GM13977 (cell line): Measurements from ENCODE around the gene RCAN1.

ENCODE experiments used
- DNase-seq: peaks from one replicate; pipeline ENCODE4 v3.0.0; 2012; ENCODE audit warnings: low spot score
- CTCF ChIP-seq: IDR thresholded peaks from 2 replicates; pipeline ENCODE4 v1.5.1; 2012; ENCODE audit warnings: mild to moderate bottlenecking, control low read depth; ENCODE audit not compliant: insufficient read depth; ENCODE audit errors: extremely low read depth, missing control alignments
- in situ Hi-C: fragments of 300-500 bp; cut with MboI; formaldehyde crosslinking; loops from one replicate; pipeline ENCODE4 v1.12.0; 2022; ENCODE audit warnings: low sequenced_read_pairs, low pct_unique_long_range_greater_than_20kb, mixed read lengths, inconsistent platforms; ENCODE audit not compliant: unreplicated experiment

Gene RCAN1

DNA sequence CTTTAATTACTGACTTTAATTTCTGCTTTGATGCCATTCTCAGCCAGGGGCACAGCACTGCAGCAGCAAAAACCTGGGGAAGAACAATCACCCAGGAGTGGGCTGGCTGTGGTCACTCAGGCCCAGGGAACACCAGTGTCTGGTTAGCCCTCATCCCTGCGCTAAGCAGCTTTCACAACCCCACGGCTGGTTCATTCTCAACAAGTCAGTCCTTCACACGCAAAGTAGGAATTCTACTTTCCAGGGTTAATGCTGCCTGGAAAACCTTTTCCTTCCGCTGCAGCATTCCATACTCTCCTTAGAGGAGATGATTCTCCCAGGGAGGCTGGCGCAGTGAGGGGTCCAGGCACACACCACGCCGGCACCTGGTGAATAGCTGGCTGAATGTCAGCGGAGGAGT lies 78.6 kb downstream of the RCAN1 start:
- DNase-seq = no peak
- in situ Hi-C loops = no loop called here
- no peak for TF ChIP-seq CTCF

- in situ Hi-C loops = no loop called here
- no peak for DNase-seq
- TF ChIP-seq CTCF = no peak
Observed at GRCh38 chr21:34535886-34536285, 79.0 kb downstream of the RCAN1 start.

DNA sequence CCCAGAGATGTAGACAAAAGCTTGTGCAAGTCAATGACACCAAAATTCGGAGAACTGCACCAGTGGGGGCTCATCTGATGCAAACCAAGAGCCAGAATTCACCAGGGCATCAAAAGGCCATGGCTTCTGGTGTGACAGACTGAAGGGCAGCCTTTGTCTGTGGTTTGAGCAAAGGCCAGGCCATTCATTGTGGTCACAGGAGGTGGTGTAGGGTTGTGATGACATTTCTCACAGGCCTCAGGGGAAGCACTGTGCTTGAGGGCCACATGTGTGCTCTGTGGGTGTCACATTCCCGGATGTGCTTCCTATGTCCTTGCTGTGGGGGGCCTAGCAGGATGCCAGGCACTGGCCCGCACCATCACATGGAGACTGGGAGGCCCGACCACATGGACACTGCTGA lies 80.4 kb downstream of the RCAN1 start:
- no peak for TF ChIP-seq CTCF
- no peak for DNase-seq
- in situ Hi-C loops = no loop called here

DNA sequence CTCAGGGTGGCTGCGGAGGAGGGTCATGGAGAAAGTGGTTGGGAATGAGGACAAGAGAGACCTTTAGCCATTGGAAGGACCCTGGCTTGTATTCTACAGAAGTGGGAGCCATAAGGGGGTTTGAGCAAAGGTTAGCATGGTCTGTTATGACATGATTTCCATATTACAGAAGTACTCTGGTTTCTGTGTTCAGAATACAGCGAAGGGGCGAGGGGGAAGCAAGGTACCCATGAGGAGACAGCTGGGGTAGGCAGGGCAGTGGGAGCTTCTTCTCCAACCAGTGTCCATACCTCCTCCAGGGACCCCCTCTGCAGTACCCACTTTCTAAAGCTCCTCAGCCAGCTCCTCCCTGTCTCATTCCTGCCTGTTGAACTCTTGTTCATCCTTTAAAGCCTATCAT lies 81.0 kb downstream of the RCAN1 start:
- no peak for DNase-seq
- TF ChIP-seq CTCF = no peak
- in situ Hi-C loops = no loop called here

- TF ChIP-seq CTCF = no peak
- in situ Hi-C loops = no loop called here
- DNase-seq = no peak
Observed at GRCh38 chr21:34531399-34531798, 83.5 kb downstream of the RCAN1 start.

- TF ChIP-seq CTCF = no peak
- in situ Hi-C loops = no loop called here
- no peak for DNase-seq
Observed at GRCh38 chr21:34530261-34530660, 84.7 kb downstream of the RCAN1 start.

DNA sequence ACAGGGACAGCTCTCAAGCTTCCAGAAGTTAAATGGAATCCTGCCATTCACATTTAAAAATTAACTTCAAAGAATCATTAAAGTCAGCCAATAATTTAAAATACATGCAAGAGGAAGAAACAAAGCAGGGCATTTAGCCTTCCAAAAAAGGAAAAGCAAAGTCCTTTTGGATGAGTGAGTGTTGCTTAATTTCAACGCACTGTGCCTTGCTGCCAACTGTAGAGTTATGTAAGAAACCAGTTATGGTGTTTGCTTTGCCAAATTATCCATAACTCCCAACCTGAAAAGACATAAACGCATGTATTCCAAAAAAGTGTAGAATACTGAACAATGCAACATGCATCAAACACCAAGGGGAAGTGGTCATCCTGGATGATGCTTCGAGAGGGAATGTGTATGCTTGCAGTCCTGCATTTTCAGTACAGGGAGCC lies 86.8 kb downstream of the RCAN1 start:
- no peak for DNase-seq
- in situ Hi-C loops = no loop called here
- TF ChIP-seq CTCF = no peak
